Measurements from ENCODE around the gene VASP.

VASP gene

GRCh38 chr19:45539459-45539858, 32.2 kb downstream of the VASP start:
- no peak overlapping the region for H3K4me3 ChIP-seq (ENCODE audit: low read depth, low read length)
- TF ChIP-seq MAX (IDR thresholded peaks at IDR 0.05; ENCODE audit: low read depth, low read length): no peak
- no peak for DNase-seq (ENCODE audit: low read depth)

- no peak for TF ChIP-seq MYC (IDR thresholded peaks at IDR 0.05; ENCODE audit: low read depth, low read length)
- peak; percentile 37; the same call in 1 of the 2 replicates for TF ChIP-seq MAX (IDR thresholded peaks at IDR 0.05; ENCODE audit: low read depth, low read length)
- TF ChIP-seq, protein P1, sequence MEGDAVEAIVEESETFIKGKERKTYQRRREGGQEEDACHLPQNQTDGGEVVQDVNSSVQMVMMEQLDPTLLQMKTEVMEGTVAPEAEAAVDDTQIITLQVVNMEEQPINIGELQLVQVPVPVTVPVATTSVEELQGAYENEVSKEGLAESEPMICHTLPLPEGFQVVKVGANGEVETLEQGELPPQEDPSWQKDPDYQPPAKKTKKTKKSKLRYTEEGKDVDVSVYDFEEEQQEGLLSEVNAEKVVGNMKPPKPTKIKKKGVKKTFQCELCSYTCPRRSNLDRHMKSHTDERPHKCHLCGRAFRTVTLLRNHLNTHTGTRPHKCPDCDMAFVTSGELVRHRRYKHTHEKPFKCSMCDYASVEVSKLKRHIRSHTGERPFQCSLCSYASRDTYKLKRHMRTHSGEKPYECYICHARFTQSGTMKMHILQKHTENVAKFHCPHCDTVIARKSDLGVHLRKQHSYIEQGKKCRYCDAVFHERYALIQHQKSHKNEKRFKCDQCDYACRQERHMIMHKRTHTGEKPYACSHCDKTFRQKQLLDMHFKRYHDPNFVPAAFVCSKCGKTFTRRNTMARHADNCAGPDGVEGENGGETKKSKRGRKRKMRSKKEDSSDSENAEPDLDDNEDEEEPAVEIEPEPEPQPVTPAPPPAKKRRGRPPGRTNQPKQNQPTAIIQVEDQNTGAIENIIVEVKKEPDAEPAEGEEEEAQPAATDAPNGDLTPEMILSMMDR (IDR thresholded peaks at IDR 0.05; ENCODE audit: low read depth, low read length): no peak
- no peak for TF ChIP-seq POLR2A (IDR thresholded peaks at IDR 0.05; ENCODE audit: extremely low read depth, insufficient read length)
- peak; percentile 87 for DNase-seq (ENCODE audit: low read depth)
- H3K4me3 ChIP-seq (ENCODE audit: low read depth, low read length): no peak overlapping the region
Observed at GRCh38 chr19:45542234-45542668, 35.0 kb downstream of the VASP start.

- TF ChIP-seq, protein P1 (IDR thresholded peaks at IDR 0.05; ENCODE audit: low read depth, low read length): no peak
- TF ChIP-seq POLR2A (IDR thresholded peaks at IDR 0.05; ENCODE audit: extremely low read depth, insufficient read length) (no peak), MAX (IDR thresholded peaks at IDR 0.05; ENCODE audit: low read depth, low read length) (no peak), MYC (IDR thresholded peaks at IDR 0.05; ENCODE audit: low read depth, low read length) (no peak)
- no peak overlapping the region for H3K4me3 ChIP-seq (ENCODE audit: low read depth, low read length)
- no peak for DNase-seq (ENCODE audit: low read depth)
Observed at GRCh38 chr19:45547211-45547770, 40.0 kb downstream of the VASP start.

- no peak for DNase-seq (ENCODE audit: low read depth)
- H3K4me3 ChIP-seq (ENCODE audit: low read depth, low read length): no peak overlapping the region
- TF ChIP-seq, protein P1 (IDR thresholded peaks at IDR 0.05; ENCODE audit: low read depth, low read length): no peak
- TF ChIP-seq POLR2A (IDR thresholded peaks at IDR 0.05; ENCODE audit: extremely low read depth, insufficient read length) (no peak), MYC (IDR thresholded peaks at IDR 0.05; ENCODE audit: low read depth, low read length) (no peak), MAX (IDR thresholded peaks at IDR 0.05; ENCODE audit: low read depth, low read length) (no peak)
Observed at GRCh38 chr19:45547965-45548609, 40.8 kb downstream of the VASP start.

DNA sequence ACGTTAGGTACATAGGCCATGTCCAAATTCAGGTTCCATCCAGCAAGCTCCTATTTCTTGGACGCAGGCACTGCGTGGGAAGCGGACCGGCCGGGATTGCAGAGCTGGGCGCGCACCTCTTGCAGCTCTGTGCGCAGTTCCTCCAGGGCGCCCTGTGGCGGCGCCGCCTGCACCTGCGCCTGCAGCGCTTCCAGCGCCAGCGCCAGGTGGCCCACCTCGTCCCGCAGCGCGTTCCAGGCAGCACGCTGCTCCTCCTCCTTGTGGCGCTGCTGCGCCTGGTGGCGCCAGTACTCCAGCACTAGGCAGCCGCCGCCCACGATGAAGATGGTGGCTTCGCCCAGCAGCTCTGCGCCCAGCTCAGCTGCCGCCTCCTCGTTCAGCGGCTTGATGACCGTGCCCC, 46.2 kb downstream of the VASP start:
- H3K4me3 ChIP-seq (ENCODE audit: low read depth, low read length): no peak overlapping the region
- TF ChIP-seq, protein P1 (IDR thresholded peaks at IDR 0.05; ENCODE audit: low read depth, low read length): no peak
- TF ChIP-seq MYC (IDR thresholded peaks at IDR 0.05; ENCODE audit: low read depth, low read length): no peak
- no peak for TF ChIP-seq MAX (IDR thresholded peaks at IDR 0.05; ENCODE audit: low read depth, low read length)
- no peak for TF ChIP-seq POLR2A (IDR thresholded peaks at IDR 0.05; ENCODE audit: extremely low read depth, insufficient read length)
- no peak for DNase-seq (ENCODE audit: low read depth)

DNA sequence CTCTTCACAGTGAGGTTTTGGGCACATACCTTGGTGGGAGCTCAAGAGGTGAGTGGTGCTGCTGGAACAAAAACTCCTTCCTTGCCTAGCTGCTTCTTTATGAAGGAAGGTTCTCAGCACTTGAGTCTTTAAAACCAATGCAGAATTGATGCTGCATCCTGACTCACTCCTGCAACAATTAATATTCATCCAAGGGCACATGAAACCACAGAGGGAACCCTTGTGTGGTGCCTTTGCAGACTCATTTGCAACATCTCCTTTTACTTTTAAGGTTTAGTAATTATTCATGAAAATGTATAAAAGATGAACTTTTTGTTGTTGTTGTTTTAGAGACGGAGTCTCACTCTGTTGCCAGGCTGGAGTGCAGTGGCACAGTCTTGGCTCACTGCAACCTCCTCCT, 47.2 kb downstream of the VASP start:
- no peak for TF ChIP-seq MYC (IDR thresholded peaks at IDR 0.05; ENCODE audit: low read depth, low read length)
- TF ChIP-seq POLR2A (IDR thresholded peaks at IDR 0.05; ENCODE audit: extremely low read depth, insufficient read length): no peak
- no peak for TF ChIP-seq MAX (IDR thresholded peaks at IDR 0.05; ENCODE audit: low read depth, low read length)
- TF ChIP-seq, protein P1 (IDR thresholded peaks at IDR 0.05; ENCODE audit: low read depth, low read length): no peak
- H3K4me3 ChIP-seq (ENCODE audit: low read depth, low read length): no peak overlapping the region
- no peak for DNase-seq (ENCODE audit: low read depth)
